ENCODE data around the gene RAP1GAP2.
A peak's percentile ranks its signal among the peaks of the same experiment; 100 is the strongest.

RAP1GAP2 gene

GRCh38 chr17:2996810-2997670, 200.8 kb downstream of the RAP1GAP2 start:
- DNase-seq (ENCODE audit: low spot score) = no peak

- peak; percentile 49 for DNase-seq (ENCODE audit: low spot score)
Observed at GRCh38 chr17:2998469-2998901, 202.2 kb downstream of the RAP1GAP2 start.

- no peak for DNase-seq (ENCODE audit: low spot score)
Observed at GRCh38 chr17:3002538-3003295, 206.5 kb downstream of the RAP1GAP2 start.

GRCh38 chr17:3003296-3004149, 207.3 kb downstream of the RAP1GAP2 start:
- DNase-seq (ENCODE audit: low spot score) = no peak

GRCh38 chr17:3004150-3004801, 208.0 kb downstream of the RAP1GAP2 start:
- DNase-seq (ENCODE audit: low spot score) = peak; percentile 89

GRCh38 chr17:3004925-3005324, 208.7 kb downstream of the RAP1GAP2 start:
- no peak for DNase-seq (ENCODE audit: low spot score)

- no peak for DNase-seq (ENCODE audit: low spot score)
Observed at GRCh38 chr17:3005696-3006095, 209.5 kb downstream of the RAP1GAP2 start.

- no peak for DNase-seq (ENCODE audit: low spot score)
Observed at GRCh38 chr17:3006801-3007200, 210.6 kb downstream of the RAP1GAP2 start.

GRCh38 chr17:3007651-3008121, 211.4 kb downstream of the RAP1GAP2 start:
- no peak for DNase-seq (ENCODE audit: low spot score)

- DNase-seq (ENCODE audit: low spot score) = no peak
Observed at GRCh38 chr17:3008336-3009288, 212.4 kb downstream of the RAP1GAP2 start.

- no peak for DNase-seq (ENCODE audit: low spot score)
Observed at GRCh38 chr17:3009411-3009920, 213.2 kb downstream of the RAP1GAP2 start.

- no peak for DNase-seq (ENCODE audit: low spot score)
Observed at GRCh38 chr17:3011891-3012290, 215.7 kb downstream of the RAP1GAP2 start.

GRCh38 chr17:3012926-3013581, 216.8 kb downstream of the RAP1GAP2 start:
- DNase-seq (ENCODE audit: low spot score) = peak; percentile 26

- peak; percentile 48 for DNase-seq (ENCODE audit: low spot score)
Observed at GRCh38 chr17:3015890-3016289, 219.7 kb downstream of the RAP1GAP2 start.

GRCh38 chr17:3017936-3018335, 221.7 kb downstream of the RAP1GAP2 start:
- DNase-seq (ENCODE audit: low spot score) = no peak

- DNase-seq (ENCODE audit: low spot score) = no peak
Observed at GRCh38 chr17:3019761-3020160, 223.5 kb downstream of the RAP1GAP2 start.

- DNase-seq (ENCODE audit: low spot score) = no peak
Observed at GRCh38 chr17:3020381-3020780, 224.1 kb downstream of the RAP1GAP2 start.

- no peak for DNase-seq (ENCODE audit: low spot score)
Observed at GRCh38 chr17:3022197-3022596, 226.0 kb downstream of the RAP1GAP2 start.

- no peak for DNase-seq (ENCODE audit: low spot score)
Observed at GRCh38 chr17:3024346-3024745, 228.1 kb downstream of the RAP1GAP2 start.

All from RKO (cell line).